AG04449 (cell line): ENCODE measurements around the gene USP25.

Experiments
- CTCF ChIA-PET: fragments of 350-600 bp; formaldehyde crosslinking; extraction: SDS; loops from one replicate; lab custom pipeline; 2021; ENCODE audit warnings: antibody characterized with exemption; lab: Yijun Ruan, JAX
- POLR2A ChIA-PET: fragments of 400-600, 350-600 bp; formaldehyde crosslinking; extraction: SDS; loops from one replicate; lab custom pipeline; 2020; ENCODE audit warnings: antibody characterized with exemption, inconsistent platforms; lab: Yijun Ruan, JAX
- DNase-seq: peaks from one replicate; pipeline ENCODE4 v3.0.0-alpha.2; 2010; ENCODE audit warnings: low read depth, low spot score
- H3K4me3 ChIP-seq: 2 replicates; pipeline ENCODE4 v1.5.1; 2011; ENCODE audit warnings: low read depth, mild to moderate bottlenecking, control low read depth, low read length
- TF ChIP-seq, protein P1 (sequence below): IDR thresholded peaks from one replicate; pipeline ENCODE4 v1.5.1; 2011; ENCODE audit warnings: mild to moderate bottlenecking, moderate library complexity, low read length, control low read depth, inconsistent platforms; ENCODE audit not compliant: insufficient read depth; ENCODE audit errors: missing control alignments

The USP25 gene

DNA sequence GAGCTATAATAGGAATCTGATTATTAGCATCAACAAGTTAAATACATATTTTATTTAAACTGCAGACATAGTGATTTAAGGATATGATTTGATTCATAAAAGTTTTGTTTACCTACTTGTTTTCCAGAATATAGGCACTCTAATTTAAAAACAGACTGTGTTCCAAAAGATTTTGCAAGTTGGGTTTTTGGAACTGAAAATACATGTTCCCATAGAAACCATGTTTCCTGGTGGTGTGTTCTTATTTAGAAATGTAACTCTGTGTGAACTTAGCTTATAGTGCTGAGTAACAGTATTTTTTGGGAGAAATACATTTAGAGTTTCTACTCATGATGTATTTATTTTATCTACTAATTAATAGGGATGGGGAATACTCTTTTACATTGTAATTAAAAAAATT is 21.8 kb downstream of the USP25 start:
- no peak for DNase-seq
- no peak overlapping the region for H3K4me3 ChIP-seq
- TF ChIP-seq, protein P1, sequence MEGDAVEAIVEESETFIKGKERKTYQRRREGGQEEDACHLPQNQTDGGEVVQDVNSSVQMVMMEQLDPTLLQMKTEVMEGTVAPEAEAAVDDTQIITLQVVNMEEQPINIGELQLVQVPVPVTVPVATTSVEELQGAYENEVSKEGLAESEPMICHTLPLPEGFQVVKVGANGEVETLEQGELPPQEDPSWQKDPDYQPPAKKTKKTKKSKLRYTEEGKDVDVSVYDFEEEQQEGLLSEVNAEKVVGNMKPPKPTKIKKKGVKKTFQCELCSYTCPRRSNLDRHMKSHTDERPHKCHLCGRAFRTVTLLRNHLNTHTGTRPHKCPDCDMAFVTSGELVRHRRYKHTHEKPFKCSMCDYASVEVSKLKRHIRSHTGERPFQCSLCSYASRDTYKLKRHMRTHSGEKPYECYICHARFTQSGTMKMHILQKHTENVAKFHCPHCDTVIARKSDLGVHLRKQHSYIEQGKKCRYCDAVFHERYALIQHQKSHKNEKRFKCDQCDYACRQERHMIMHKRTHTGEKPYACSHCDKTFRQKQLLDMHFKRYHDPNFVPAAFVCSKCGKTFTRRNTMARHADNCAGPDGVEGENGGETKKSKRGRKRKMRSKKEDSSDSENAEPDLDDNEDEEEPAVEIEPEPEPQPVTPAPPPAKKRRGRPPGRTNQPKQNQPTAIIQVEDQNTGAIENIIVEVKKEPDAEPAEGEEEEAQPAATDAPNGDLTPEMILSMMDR = no peak
- ChIA-PET CTCF (no interaction called here), POLR2A (no interaction called here)

DNA sequence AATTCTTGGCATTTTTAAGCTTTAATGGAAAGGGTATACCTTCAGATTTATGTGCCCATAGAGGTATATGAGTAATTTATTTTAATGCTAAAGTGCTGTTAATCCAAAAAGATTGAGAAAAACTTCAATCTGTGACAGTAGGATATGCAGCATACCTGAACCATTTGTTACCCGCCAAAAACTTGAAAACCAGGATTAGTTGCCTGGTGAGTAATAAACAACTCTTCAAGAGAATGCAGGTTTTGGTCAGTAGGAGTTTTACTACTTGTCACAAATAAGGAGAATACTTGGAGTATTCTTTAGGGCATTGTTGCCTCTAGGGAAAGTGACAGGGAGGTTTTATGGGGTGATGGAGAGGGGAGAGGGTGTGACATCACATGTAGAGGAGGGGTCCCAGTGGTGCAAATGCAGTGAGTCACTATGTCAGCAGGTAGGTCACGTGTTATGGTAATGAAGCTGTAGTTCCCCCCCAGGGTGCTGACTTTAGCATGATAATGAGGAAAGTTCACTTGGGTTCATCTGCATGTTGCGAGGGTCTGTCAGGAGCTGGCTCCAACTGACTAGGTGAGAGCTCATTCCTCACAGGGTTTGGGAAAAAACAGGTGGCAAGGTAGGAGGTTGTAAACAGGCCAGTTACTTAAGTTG is 23.1 kb downstream of the USP25 start:
- ChIA-PET CTCF (no interaction called here), POLR2A (interaction anchor here (0.8 kb wide), 1 partner anchor 102 kb away, joined by 3 read pairs; no protein-coding TSS in a partner anchor)
- no peak overlapping the region for H3K4me3 ChIP-seq
- DNase-seq = no peak
- TF ChIP-seq, protein P1 = no peak

DNA sequence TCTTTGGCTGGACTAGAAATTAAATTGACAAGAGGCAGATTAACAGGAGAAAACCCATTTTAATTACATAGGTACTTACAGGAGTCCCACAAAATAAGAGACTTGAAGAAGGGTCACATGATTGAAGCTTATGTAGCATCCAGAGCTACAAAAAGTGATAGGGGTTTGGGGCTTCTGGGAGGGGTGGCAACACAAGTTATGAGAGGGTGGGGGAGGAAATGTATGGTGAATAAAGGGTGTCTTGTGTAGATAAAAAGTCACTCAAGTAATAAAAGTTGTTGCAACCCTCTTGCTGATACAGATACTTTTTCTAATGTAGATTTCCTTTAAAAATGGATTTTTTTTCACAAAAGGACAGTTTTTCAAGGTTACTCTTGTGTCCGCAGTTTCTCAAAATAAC is 24.0 kb downstream of the USP25 start:
- no peak overlapping the region for H3K4me3 ChIP-seq
- ChIA-PET CTCF (no interaction called here), POLR2A (no interaction called here)
- DNase-seq = no peak
- TF ChIP-seq, protein P1 = no peak

DNA sequence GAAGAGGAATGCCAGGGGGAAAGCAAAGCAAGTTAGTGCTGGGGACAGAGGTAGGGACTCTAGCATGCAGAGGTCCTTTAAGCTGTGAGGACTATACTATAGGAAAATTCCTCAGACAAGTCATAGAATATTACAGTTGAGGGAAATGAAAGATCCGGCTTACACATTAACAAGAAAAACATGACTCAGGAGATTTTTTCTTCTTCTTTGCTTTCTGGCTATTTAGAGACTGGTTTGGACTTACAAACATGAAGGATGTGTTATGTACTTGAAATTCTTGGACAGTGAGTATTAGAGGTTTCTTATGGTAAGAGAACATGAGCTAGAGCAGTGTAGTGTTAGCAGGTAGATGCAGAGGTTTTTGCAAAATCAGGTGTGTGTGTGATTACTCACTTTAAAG is 24.9 kb downstream of the USP25 start:
- ChIA-PET CTCF (no interaction called here), POLR2A (no interaction called here)
- TF ChIP-seq, protein P1 = no peak
- no peak overlapping the region for H3K4me3 ChIP-seq
- DNase-seq = no peak

DNA sequence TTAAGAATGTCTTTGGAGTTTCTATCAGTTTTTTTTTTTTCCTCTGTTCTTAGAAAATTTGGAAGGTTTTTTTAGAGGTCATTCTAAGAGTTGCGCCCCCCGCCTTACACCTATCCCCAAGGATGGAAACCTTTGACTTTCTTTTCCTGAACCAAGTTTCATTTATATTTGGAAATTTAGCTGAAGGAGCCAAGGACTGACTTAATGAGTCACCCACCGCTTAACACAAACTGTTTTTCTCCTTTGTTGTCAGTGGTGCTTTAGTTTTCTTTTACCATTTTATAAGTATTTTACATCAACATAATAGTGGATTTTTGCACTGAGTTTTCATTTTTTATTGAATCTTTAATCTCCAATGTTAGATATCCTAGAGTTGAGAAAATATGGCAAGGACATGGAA is 25.3 kb downstream of the USP25 start:
- ChIA-PET POLR2A (no interaction called here), CTCF (no interaction called here)
- no peak for DNase-seq
- H3K4me3 ChIP-seq = no peak overlapping the region
- TF ChIP-seq, protein P1 = no peak

DNA sequence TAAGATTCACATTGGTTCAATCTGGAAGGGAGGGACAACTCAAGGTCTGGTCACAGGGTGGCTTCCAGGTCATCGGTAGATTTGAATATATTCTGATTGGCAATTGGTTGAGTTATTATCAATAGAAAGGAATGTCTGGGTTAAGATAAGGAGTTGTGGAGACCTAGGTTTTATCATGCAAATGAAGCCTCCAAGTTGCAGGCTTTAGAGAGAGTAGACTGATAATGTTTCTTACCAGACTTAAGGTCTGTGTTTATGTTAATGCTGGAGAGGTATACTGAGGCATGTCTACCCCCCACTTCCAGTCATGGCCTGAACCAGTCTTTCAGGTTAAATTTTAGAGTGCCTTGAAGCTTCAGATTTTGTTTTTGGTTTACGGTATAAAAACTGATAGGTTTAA is 29.7 kb downstream of the USP25 start:
- H3K4me3 ChIP-seq = no peak overlapping the region
- ChIA-PET POLR2A (no interaction called here), CTCF (no interaction called here)
- TF ChIP-seq, protein P1 = no peak
- DNase-seq = no peak
